Measurements from ENCODE around the gene CNTFR. TPM values are rescaled to one million over a fixed set of nuclear protein-coding genes. Genes with fewer than 3 reads are reported as not detected.

Gene CNTFR
- total RNA-seq, 1 donor from 2014 or later: 2.5 TPM

DNA sequence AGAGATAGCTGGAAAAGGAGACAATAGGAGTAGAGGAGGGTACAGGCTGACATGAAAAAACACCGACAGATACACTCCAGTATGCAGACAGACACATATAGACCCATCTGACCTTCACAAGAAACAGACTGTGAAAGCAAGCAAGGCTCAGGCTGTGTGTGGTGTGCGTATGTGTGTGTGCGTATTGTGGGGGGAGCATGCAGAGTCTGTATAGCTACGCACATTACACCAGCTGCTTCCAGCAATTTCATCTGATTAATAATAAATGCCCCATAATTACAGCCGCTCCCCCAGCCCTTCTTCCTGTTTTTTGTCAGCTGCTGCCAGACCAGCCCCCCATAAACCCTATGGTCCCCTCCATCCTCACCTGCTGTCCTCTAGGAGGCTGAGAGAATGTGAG, 6.7 kb downstream of the CNTFR start:
- intact Hi-C loops (cut with DNase I): no loop called here
- Histone ChIP-seq H3K4me3 (no peak overlapping the region), H3K27ac (no peak overlapping the region), H3K9me3 (no peaks in the 10 kb centered on the region), H3K36me3 (no peaks in the 10 kb centered on the region), H3K27me3 (ENCODE audit: low read depth) (peaks cover 79% of the 10 kb centered on the region), H3K4me1 (peaks cover 11% of the 10 kb centered on the region)
- no peak for DNase-seq
- ATAC-seq: no peak
- TF ChIP-seq, protein P1, sequence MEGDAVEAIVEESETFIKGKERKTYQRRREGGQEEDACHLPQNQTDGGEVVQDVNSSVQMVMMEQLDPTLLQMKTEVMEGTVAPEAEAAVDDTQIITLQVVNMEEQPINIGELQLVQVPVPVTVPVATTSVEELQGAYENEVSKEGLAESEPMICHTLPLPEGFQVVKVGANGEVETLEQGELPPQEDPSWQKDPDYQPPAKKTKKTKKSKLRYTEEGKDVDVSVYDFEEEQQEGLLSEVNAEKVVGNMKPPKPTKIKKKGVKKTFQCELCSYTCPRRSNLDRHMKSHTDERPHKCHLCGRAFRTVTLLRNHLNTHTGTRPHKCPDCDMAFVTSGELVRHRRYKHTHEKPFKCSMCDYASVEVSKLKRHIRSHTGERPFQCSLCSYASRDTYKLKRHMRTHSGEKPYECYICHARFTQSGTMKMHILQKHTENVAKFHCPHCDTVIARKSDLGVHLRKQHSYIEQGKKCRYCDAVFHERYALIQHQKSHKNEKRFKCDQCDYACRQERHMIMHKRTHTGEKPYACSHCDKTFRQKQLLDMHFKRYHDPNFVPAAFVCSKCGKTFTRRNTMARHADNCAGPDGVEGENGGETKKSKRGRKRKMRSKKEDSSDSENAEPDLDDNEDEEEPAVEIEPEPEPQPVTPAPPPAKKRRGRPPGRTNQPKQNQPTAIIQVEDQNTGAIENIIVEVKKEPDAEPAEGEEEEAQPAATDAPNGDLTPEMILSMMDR (IDR thresholded peaks at IDR 0.05): no peak

DNA sequence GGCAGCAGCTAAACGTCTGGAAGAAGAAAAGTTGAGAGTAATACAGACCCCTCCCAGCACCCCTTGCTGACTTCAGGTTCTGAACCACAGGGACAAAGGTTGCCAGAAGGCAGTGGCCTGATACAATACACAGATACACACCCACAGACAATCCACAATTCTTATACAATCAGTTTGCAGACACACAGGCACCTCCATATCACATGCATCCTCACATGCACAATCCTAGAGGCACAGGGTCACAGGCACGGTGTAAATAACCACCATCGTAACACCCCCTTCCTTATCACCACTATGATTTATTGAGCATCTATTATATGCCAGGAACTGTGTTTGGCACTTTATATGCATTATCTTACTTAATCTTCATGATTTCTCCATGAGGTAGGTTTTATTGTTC, 8.2 kb downstream of the CNTFR start:
- H3K27ac ChIP-seq: no peak overlapping the region
- H3K27me3 ChIP-seq (ENCODE audit: low read depth): peaks cover 78% of the 10 kb centered on the region
- H3K4me1 ChIP-seq: peaks cover 11% of the 10 kb centered on the region
- no peak for ATAC-seq
- no peaks in the 10 kb centered on the region for H3K9me3 ChIP-seq
- TF ChIP-seq, protein P1 (IDR thresholded peaks at IDR 0.05): no peak
- H3K36me3 ChIP-seq: no peaks in the 10 kb centered on the region
- no peak overlapping the region for H3K4me3 ChIP-seq
- no peak for DNase-seq
- intact Hi-C loops (cut with DNase I): no loop called here

DNA sequence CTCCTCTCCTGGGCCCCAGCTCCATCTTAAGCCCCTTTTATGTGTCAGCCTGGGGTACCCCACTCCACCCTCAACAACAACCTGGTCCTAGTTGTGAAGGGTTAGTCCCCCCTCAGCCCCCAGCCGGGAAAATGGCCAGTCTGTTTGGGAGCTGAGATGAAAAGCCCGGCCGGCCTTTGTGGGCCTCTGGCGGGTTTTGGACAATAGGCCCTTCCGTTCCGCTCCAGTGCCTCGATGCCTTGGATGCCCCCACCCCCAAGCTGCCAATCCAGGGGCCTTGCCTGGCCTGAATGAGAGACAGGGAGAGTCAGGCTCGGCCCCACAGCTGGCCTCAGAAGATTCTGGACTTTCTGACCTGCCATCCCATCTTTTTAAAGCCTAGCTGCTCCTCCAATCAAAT, 9.2 kb downstream of the CNTFR start:
- no peak for DNase-seq
- Histone ChIP-seq H3K4me3 (no peak overlapping the region), H3K36me3 (no peaks in the 10 kb centered on the region), H3K27ac (no peak overlapping the region), H3K27me3 (ENCODE audit: low read depth) (peaks cover 76% of the 10 kb centered on the region), H3K9me3 (no peaks in the 10 kb centered on the region), H3K4me1 (peaks cover 11% of the 10 kb centered on the region)
- intact Hi-C loops (cut with DNase I): no loop called here
- TF ChIP-seq, protein P1 (IDR thresholded peaks at IDR 0.05): no peak
- no peak for ATAC-seq

DNA sequence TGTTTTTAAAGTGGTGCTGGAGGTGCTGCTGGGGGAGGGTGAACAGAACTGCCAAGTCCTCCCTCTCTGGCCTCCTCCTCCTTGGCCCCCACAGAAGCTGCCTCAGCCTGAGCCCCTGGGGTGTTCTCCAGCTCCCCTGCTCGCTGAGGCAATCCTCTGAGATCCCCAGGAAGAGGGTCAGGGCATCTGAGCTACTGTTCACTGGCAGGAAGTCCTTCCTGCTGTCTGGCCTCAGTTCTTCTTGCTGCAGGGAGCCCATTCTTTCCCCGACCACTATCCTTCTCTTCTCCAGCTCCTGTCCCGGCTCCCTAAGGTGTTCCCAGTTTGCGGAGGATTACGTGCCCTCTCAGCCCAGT, 9.7 kb downstream of the CNTFR start:
- intact Hi-C loops (cut with DNase I): no loop called here
- no peaks in the 10 kb centered on the region for H3K9me3 ChIP-seq
- H3K4me3 ChIP-seq: no peak overlapping the region
- DNase-seq: no peak
- peaks cover 75% of the 10 kb centered on the region for H3K27me3 ChIP-seq (ENCODE audit: low read depth)
- TF ChIP-seq, protein P1 (IDR thresholded peaks at IDR 0.05): no peak
- peaks cover 11% of the 10 kb centered on the region for H3K4me1 ChIP-seq
- ATAC-seq: no peak
- H3K36me3 ChIP-seq: no peaks in the 10 kb centered on the region
- no peak overlapping the region for H3K27ac ChIP-seq

DNA sequence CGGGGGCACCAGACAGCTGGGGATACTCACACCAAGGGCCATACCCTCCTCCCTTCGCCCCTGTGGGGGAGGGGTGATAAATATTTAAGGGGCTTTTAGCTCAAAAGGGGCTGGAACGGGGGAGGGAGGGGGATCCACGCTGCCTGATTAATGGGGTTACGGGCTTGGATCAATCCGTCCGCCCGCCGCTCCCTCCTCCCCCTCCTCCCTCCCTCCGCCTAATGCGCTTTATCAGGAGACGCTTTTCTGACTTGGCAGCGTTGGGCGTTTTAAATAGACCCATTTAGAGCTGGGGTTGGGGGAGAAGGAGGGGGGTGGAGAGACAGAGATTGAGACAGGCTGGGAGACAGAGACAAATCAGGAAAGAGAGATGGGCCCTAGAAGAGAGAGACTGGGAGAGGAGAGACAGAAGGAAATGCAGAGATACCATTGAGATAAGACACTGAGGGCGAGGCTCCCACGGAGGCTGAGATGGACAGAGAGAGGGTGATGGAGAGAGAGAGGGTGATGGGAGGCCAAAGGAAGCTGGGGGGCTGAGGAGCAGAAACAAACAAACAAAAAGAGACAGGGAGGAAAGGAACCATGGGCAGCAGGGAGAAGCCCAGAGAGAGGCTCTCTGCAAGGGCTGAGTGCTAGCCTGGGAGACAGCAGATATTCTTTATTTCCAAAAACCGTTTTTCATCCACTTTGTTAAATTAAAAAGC, 10.3 kb downstream of the CNTFR start:
- Histone ChIP-seq H3K27ac (no peak overlapping the region), H3K4me1 (peaks cover 11% of the 10 kb centered on the region), H3K9me3 (no peaks in the 10 kb centered on the region), H3K27me3 (ENCODE audit: low read depth) (peaks cover 75% of the 10 kb centered on the region), H3K4me3 (no peak overlapping the region), H3K36me3 (no peaks in the 10 kb centered on the region)
- TF ChIP-seq, protein P1 (IDR thresholded peaks at IDR 0.05): no peak
- intact Hi-C loops (cut with DNase I): no loop called here
- DNase-seq (no peak), ATAC-seq (no peak)
